ENCODE results near the gene PCDH17.

Gene PCDH17

GRCh38 chr13:57740719-57741118 is 109.2 kb downstream of the PCDH17 start:
- DNase-seq, result no peak

DNA sequence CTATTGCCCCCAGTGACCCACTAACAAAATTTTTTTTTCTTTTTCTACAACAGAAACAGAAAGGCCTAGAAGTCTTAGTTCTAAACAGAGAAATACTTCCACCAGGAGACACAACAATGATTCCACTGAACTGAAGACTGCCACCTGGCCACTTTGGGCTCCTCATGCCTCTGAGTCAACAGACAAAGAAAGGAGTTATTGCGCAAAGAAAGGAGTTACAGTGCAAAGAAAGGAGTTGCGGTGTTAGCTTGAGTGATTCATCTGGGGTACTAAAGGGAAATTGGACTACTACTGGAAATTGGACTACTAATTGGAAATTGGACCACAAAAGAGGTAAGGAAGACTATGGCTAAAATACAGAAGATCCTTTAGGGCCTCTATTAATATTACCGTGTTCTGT is 116.6 kb downstream of the PCDH17 start:
- DNase-seq, result no peak

- DNase-seq, result no peak
Measured at GRCh38 chr13:57760951-57761350, 129.4 kb downstream of the PCDH17 start.

DNA sequence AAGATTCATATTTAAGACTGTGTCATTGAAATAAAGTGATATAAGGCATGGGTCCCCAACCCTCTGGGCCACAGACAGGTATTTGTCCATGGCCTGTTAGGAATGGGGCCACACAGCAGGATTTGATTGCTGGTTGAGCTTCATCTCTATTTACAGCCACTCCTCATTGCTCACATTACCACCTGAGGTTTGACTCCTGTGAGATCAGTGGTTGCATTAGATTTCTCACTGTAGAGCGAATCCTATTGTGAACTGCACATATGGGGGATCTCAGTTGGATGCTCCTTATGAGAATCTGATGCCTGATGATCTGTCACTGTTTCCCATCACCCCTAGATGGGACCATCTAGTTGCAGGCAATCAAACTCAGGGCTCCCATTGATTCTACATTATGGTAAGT is 132.1 kb downstream of the PCDH17 start:
- no peak for DNase-seq
